GM19240 (cell line): ENCODE data around the gene SUCLG1.

ENCODE experiments used
- DNase-seq: peaks from one replicate; pipeline ENCODE4 v3.0.0; 2011; ENCODE audit warnings: low spot score; ENCODE audit not compliant: insufficient read length

The SUCLG1 gene

DNA sequence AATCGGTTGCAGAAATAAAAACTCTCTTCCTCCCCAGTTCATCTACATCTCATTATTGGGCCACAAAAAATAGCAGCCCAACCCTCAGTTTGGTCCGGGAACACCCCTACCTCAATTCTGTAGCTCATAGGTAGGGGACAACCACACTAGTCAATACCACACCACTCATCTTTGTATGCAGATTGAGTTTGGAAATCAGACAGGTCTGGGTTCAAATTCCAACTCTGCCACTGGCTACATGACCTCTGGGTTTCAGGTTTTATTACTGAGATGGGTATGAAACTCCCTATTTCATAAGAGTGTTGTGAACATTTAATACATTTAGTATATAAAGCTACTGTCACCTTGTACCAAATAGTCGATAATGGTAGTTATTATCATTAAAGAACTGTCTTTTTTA lies 2.2 kb upstream of the SUCLG1 start:
- no peak for DNase-seq

DNA sequence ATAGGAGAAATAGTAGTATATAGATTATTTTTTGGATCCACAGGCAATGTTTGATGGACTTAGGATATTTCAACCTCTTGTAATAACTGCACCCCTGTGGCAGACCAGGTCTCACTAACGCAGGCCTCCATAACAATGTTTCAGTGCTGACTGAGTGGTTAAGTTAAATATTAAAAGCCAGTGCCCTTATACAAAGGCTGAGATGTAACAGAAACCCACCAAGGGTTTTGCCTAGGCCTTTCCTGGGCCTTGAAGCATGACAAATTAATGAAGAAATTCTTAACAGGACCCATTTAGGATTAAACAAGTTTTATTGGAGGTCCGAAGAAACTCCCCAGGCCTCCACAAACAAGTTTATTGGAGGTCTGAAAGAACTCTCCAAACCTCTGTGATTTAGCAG lies 1.6 kb upstream of the SUCLG1 start:
- DNase-seq: no peak

DNA sequence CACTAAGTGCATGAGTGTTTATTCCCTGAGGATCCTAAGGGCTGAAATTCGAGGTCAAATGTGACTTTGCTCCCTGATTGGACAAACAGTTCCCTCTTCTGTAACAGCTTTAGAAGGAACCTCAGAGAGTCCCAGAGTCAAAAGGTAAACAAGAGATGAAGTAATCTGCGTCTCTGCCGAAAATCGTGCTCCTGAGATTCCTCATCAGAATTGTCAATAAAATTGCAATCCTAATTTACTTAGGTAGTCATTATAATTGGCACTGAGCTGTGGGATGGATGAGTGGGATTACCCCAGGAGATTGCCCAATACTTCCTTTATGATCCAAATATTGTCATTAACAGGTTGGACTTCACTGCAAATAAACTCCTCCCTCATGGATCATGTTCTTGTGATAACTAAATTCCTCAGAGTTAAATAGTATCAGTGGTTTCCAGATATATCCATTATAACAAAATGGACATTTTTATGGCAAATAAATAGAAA lies 907 bp upstream of the SUCLG1 start:
- DNase-seq: no peak

- no peak for DNase-seq
Observed at GRCh38 chr2:84458551-84459017, 496 bp downstream of the SUCLG1 start.

- no peak for DNase-seq
Observed at GRCh38 chr2:84457686-84458085, 1.4 kb downstream of the SUCLG1 start.

- DNase-seq: no peak
Observed at GRCh38 chr2:84456156-84456555, 2.9 kb downstream of the SUCLG1 start.

- no peak for DNase-seq
Observed at GRCh38 chr2:84454581-84454980, 4.5 kb downstream of the SUCLG1 start.

DNA sequence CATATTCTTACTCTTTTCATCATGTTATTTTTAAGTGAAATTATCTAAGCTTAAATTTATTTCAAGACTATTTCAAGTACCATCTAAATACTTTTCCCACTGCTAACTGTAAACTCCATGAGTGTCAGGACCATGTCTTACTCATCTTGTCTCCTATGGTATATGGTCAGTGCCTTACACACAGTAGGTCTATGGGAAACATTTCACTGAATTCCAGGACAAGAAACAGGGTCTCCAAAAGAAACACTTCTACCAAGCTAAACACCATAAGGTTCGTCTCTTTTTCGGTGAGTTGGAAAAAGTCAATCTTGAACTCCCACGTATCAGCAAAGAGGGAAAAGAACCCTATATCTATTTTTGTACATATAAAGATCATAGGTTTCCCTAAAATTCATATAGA lies 6.5 kb downstream of the SUCLG1 start:
- DNase-seq: no peak

- DNase-seq: no peak
Observed at GRCh38 chr2:84451579-84451978, 7.5 kb downstream of the SUCLG1 start.

DNA sequence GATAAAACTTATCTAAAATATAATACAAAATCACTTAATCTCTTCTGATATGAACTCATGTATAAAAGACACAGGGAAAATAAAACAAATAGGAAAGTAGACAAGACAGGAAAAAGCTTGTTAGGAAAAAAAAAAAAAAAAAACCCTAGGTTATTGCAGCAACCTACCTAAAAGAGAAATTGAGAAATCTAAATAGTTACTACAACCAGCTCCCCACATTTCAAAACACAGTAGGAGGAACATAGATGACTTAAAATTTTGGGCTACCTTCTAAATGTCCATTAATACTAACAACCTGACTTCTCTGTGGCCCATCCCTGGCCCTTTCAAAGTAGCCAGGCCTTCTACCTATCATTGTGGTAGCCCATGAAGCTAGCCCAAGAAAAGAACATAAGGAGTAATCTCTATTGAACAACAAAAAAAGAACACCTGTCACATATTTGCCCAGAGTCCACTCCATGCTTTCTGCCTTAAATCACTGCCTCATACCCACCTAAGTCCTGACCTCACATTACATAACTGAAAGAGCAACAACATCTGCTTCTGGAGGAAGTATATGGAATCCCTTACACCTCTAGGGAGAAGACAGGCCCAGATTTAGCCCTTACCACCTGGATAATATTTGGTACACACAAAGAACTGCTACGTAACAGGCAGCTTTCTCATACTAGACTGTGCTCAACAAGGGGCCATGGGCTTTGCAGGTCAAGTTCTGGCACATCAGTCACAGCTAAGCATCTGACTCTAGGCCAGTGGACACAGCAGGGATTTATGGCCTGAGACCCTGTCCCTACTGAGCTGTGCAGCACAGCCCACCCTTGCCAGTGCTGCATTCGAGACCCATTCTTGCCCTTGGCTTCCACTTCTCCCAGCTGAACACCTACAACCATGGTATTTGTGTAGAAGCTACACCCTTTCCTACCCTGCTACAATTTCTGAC lies 8.5 kb downstream of the SUCLG1 start:
- no peak for DNase-seq

GRCh38 chr2:84449711-84450110 lies 9.4 kb downstream of the SUCLG1 start:
- no peak for DNase-seq

DNA sequence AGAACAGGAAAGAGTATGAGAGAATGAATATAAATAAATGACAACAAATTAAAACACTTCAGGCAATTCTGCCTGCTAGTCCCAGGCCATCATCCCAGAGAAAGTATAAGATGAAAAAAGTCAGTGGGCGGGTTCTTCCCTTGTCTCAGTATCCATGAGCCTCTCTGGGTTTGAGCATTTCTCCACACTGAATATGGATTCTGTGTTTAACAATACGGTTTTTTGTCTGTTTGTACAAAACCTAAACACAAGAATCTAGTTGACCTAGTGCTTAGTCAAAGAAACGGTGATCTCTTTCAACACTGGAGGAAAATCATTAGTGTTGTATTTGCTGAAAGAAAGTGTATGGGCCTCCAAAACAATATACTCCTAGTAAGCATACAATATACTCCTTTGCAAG lies 10.0 kb downstream of the SUCLG1 start:
- no peak for DNase-seq

GRCh38 chr2:84443477-84443876 lies 15.6 kb downstream of the SUCLG1 start:
- DNase-seq: no peak

- DNase-seq: no peak
Observed at GRCh38 chr2:84442888-84443287, 16.2 kb downstream of the SUCLG1 start.

DNA sequence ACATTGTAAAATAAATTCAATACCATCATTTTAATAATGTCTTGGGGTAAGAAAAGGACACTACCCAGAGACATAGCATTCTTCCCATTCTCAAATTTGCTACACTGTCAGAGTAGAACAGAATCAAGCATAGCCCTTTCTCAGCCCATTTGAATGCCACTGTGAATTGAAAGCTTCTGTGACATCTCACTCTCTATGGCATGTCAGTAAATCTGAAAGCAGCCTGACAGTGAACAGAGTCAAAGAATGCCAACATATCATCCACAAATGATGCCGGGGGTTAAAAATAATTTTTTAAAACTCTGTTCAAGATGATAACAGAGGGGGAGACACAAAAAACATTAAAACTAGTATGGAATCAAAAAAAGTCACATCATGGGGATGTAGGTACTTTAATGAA lies 17.6 kb downstream of the SUCLG1 start:
- no peak for DNase-seq

DNA sequence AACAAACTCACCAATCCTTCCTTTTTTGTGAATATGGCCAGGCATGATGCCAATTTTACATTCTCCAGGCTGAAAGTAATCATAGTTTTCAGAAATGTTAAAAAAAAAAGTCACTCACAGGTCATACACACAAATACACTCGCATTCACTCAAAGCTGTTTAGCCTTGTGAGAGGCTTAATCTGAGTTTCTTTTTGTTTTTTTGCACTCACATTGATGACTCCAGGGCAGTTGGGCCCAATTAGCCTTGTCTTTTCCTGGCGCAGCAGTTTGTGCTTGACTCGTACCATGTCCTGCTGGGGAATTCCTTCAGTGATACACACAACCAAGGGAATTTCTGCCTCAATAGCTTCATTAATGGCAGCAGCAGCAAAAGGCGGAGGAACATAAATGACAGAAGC lies 18.0 kb downstream of the SUCLG1 start:
- no peak for DNase-seq

DNA sequence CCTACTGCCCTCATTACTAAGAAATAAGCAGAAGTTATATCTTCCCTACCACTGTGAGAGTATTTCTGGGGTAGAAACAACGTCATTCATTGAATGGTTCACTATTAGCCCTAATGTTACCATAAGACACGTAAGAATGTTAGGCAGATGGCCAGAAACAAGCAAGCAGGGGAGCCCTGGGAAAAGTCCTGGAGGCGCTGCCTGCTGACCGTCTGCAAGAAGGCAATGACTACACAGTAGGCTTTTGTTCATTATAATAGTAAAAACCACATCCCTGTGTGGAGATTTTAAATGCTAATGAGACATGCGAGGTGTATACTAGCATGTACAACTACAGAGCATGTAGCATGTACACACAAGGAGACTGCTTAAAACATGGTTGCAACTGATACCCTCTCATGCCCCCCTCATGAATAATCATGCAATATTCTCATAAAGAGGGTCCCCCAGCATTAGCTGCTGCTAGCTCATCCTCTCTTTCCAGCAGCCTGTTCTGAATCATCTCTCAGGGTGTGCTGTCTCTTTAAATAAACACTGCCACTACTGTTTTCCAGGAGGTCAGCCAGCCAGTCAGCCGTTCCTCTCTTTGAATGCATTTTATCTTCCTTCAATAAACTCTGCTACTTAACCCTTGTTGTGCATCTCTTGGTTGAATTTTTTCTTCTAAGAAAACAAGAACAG lies 23.6 kb downstream of the SUCLG1 start:
- no peak for DNase-seq

GRCh38 chr2:84429328-84429727 lies 29.8 kb downstream of the SUCLG1 start:
- no peak for DNase-seq

DNA sequence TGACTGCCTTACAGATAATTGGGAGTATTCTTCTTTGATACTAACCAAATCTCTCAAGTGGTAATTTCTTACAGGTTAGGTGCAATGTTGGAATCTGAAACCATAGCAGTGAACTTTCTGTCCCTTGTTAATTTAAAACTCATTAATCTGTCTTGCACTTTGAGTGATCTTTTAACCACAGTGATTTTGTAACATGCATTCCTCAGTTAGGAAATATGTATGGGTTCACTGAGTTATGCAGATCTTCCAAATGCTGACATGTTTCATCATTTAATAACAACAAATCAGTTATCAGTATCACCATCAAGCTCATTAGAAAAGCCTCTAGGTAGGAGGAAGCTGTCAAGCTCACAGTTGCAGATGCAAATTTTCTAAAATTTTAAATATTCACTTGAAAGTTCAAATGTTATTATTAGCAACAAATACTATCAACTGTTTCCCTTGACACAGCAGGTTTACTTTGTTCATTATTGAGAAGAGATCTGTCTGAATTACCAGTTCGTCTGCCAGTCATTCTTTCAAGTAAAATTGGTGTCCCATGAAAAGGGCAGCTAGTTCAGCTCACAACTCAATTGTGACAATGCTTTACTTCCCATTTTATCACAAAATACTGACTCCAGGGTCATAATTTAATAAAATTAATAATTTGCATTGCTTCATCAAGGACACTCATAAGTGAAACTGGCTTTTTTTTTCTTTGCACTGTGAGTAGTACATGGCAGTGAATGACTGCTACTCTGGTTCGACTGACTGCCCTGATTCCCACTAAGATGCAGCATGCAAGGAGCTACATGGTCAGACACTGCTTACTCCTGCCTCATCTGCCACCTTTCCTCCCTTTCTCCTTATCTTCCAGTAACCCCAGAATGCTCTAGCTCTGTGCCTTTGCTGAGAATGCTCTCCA lies 31.6 kb downstream of the SUCLG1 start:
- DNase-seq: peak; percentile 6

GRCh38 chr2:84425310-84425709 lies 33.8 kb downstream of the SUCLG1 start:
- DNase-seq: no peak

DNA sequence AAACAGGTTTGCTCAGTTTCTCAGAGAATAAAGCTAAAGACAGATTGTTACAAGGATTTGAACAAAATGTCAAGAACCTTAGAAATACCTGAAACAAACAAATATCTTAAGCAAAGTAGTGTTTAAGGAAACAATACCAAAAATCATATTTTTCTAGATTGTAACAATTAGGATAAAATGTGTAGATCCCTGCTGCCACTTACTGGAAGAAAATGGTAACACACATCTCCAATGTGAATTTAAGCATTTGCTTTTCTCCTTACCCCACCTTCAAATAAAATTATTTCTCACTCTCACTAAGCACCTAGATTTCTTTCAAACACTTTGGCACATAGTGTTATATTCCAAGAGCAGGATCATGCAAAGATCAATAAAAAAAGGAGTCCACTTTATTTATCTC lies 34.9 kb downstream of the SUCLG1 start:
- DNase-seq: no peak
